Medulla oblongata (tissue), 1 donor: ENCODE results near the gene MYT1.

ENCODE experiments used
- DNase-seq: peaks from one replicate; pipeline ENCODE4 v3.0.0-alpha.2; 2015; ENCODE audit errors: extremely low spot score

MYT1 gene

DNA sequence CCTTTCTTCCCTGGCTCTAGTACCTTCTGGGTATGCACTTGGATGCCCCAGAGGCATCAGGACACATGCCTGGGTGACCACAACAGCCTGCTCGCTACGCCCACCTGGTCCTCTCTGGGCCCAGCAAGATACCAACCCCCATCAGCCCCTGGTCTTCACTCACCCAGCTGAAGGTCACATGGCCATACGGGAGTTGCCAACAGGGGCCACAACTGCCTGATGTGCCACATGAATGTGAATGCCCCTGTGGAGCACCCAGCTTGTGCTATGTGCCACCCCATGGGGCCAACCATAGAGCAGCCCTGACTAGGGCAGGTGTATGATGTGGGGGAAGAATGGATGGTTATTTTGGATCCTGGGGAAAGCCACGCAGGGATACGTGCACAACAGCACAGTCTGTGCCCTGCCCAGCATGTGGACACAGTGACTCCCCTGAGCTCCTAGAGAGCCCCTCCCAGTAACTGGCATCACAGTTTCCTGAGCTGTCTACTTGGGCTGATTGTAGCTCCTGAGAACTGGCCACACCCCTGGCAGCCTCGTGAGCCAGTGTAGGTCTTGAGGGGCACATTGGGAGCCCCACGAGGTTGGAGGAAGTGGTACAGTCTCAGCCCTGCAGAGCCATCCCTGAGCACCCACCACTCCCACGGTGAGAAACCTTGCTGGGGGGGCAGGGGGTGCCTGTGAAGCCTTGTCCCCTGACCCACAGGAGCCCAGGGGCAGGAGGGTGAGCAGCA is 80.8 kb downstream of the MYT1 start:
- DNase-seq: no peak

- DNase-seq: no peak
These were observed 81.7 kb downstream of the MYT1 start for GRCh38 chr20:64245746-64246595.

GRCh38 chr20:64246616-64247306 is 82.5 kb downstream of the MYT1 start:
- DNase-seq: no peak

DNA sequence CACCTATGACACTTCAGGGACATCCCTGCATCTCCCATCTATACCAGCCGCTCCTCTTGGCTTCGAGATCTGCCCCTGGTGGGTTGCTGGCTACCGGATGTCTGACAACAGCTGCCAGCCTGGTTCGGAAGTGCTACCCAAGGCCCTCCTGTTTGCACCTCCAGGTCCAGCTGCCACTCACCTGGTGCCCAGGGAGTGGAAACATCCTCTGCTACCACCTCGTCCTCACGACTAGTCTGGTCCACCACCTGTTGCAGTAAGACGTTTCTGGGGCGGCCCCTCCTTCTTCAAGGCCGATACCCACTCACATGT is 83.0 kb downstream of the MYT1 start:
- DNase-seq: no peak

- DNase-seq: no peak
These were observed 84.0 kb downstream of the MYT1 start for GRCh38 chr20:64247970-64248841.

DNA sequence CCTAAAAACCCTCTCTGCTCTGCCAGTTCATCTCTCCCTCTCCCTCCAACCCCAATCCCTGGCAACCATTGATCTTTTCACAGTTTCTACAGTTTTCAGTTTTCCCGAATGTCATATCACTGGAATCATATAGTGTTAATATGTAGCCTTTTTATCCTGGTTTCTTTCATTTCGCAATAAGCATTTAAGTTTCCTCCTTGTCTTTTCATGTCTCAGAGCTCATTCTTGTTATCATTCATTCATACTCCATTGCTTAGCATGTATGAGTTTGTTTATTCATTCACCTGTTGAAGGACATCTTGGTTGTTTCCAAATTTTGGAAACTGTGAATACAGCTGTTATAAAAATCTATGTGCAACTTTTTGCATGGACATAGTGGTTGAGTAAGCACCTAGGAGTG is 85.8 kb downstream of the MYT1 start:
- no peak for DNase-seq

DNA sequence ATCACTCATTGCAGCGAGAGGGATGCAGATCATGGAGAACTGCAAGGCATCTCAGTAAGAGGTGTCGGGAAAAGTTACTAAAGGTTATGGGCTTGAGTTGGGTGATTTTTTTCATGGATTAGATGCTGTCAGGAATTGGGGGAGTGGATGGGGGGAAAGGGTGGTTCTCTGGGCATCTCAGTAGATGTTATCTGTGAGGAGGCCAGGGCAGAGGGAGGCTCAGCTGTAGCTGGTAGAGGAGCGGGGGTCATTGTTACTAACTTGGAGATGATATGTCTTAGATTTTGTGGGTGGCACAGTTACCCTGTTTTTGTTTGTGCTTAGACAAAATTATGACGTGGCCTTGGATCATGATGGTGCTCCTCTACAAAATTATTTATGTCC is 88.7 kb downstream of the MYT1 start:
- DNase-seq: no peak

- no peak for DNase-seq
These were observed 89.2 kb downstream of the MYT1 start for GRCh38 chr20:64253443-64253842.

DNA sequence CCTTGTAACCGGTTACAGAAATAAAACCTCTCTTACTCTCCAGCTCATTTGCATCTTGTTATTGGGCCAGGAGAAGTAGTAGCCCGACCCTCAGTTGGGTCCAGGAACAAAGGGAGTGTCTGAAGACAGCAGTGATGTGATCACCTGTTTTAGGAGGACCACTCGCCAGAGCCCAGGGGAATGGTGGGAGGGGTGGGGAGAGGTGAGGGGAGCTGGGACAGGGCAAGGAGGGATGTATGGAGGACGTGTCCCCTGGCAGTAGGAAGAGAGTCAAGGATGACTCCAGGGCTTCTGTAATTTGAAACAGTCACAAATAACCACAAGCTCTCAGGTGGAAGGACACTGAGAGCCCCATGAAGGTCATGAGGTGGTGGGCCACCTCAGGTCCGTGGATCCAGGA is 89.9 kb downstream of the MYT1 start:
- DNase-seq: no peak

DNA sequence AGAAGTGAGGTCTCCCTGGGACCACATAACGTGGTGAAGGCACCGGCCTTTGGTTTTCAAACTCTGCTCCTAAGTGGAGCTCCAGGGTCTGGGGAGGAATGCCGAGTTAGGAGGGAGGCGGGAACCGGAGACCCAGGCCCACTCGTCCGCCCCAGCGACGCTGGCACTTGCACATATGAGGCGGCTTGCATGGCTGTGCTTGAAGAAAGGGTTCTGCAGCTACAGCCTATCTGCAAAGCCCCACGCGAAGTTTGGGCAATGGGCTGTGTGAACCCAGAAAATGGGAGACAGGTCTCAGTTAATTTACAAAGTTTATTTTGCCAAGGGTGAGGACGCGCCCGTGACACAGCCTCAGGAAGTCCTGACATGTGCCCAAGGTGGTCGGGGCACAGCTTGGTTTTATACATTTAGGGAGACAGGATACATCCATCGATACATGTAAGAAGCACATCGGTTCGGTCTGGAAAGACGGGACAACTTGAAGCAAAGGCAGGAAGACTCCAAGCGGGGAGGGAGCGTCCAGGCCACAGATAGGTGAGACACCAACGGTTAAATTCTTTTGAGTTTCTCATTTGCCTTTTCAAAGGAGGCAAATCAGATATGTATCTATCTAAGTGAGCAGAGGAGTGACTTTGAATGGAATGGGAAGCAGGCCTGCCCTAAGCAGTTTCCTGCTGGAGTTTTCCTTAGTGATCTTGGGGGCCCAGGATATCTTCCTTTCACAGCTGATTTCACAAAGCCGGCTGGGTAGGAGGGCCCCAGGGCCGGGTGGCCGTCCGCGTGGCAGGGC is 90.5 kb downstream of the MYT1 start:
- no peak for DNase-seq

GRCh38 chr20:64255361-64256281 is 91.4 kb downstream of the MYT1 start, which contains the start of gene PCMTD2:
Gene PCMTD2 (plus strand): TSS chr20:64255748. CDS start chr20:64259966, 4,218 bp downstream.
- peak; percentile 82 for DNase-seq

GRCh38 chr20:64256282-64256935 is 92.2 kb downstream of the MYT1 start:
- peak; percentile 38 for DNase-seq

- no peak for DNase-seq
These were observed 93.0 kb downstream of the MYT1 start for GRCh38 chr20:64257107-64257757.

- no peak for DNase-seq
These were observed 94.0 kb downstream of the MYT1 start for GRCh38 chr20:64258071-64258823.

- DNase-seq: no peak
These were observed 96.0 kb downstream of the MYT1 start for GRCh38 chr20:64260239-64260638.

- no peak for DNase-seq
These were observed 96.9 kb downstream of the MYT1 start for GRCh38 chr20:64261138-64261537.

DNA sequence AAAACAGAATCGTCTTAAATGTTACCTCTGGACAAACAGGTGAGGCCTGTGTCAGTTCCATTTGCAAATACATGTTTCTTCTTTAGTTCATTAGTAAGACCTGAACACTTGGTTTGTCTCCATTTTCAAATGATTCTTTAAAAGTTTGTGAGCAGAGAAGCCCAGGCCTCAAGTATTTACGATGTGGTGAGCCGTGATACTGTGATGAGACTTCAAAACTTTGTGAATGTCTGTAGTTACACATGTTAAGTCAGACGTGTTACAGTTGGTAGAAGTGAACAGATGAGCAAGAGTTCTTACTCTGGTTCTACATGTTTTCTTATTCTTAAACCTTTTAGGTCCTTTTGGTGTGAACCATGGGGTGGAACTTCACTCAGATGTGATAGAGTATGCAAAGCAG is 99.8 kb downstream of the MYT1 start:
- DNase-seq: no peak

GRCh38 chr20:64265201-64265600 is 100.9 kb downstream of the MYT1 start:
- DNase-seq: no peak
